ENCODE data around the gene LSAMP. TPM values are rescaled to one million over a fixed set of nuclear protein-coding genes. Genes with fewer than 3 reads are reported as not detected.

LSAMP gene
- total RNA-seq, 1 experiment from 2014 or later: 0.15 TPM

DNA sequence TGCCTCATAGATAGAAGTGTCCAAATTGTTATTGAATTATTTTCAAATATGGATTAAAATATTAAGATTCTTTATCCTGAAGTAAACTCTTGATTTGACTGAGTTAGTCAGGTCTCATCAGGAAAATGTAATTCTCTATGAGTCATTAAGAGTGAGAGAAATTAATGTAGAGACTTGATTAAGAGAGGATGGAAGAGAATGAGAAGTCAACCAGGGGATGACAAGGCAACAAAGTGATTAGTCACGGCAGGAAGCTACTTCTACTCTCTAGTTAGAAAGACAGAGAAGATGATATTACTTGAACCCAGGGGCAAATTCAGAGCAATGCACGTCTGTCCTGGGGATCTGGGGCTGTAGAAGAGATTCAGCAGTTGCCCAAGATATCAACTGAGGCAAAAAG, 202.5 kb downstream of the LSAMP start:
- Histone ChIP-seq H3K79me2 (ENCODE audit: low read length) (no peaks in the 10 kb centered on the region), H3K9me3 (ENCODE audit: low read length) (no peaks in the 10 kb centered on the region), H3F3A (ENCODE audit: low read length, unreplicated experiment) (no peaks in the 10 kb centered on the region), H3K27me3 (ENCODE audit: low read length) (no peaks in the 10 kb centered on the region; the same call in 1 of the 2 replicates), H3K4me1 (ENCODE audit: insufficient read depth, low read length) (no peaks in the 10 kb centered on the region), H3K9me2 (replicated peaks; ENCODE audit: low read length) (no peaks in the 10 kb centered on the region), H3K36me3 (ENCODE audit: low read depth, low read length) (no peaks in the 10 kb centered on the region), H3K9ac (ENCODE audit: low read length) (no peak overlapping the region), H4K20me1 (ENCODE audit: low read length) (no peaks in the 10 kb centered on the region), H3K4me3 (ENCODE audit: low read length) (no peak overlapping the region), H3K4me2 (ENCODE audit: low read length) (no peak overlapping the region), H3K27ac (ENCODE audit: low read length) (no peak overlapping the region), H2AFZ (ENCODE audit: low read length) (no peak overlapping the region)
- CTCF ChIA-PET: no interaction called here
- BruUV-seq (replicated peaks): no TSS peak
- intact Hi-C loops (cut with micrococcal nuclease): no loop called here
- TF ChIP-seq, protein P1, sequence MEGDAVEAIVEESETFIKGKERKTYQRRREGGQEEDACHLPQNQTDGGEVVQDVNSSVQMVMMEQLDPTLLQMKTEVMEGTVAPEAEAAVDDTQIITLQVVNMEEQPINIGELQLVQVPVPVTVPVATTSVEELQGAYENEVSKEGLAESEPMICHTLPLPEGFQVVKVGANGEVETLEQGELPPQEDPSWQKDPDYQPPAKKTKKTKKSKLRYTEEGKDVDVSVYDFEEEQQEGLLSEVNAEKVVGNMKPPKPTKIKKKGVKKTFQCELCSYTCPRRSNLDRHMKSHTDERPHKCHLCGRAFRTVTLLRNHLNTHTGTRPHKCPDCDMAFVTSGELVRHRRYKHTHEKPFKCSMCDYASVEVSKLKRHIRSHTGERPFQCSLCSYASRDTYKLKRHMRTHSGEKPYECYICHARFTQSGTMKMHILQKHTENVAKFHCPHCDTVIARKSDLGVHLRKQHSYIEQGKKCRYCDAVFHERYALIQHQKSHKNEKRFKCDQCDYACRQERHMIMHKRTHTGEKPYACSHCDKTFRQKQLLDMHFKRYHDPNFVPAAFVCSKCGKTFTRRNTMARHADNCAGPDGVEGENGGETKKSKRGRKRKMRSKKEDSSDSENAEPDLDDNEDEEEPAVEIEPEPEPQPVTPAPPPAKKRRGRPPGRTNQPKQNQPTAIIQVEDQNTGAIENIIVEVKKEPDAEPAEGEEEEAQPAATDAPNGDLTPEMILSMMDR (conservative IDR thresholded peaks at IDR 0.05; ENCODE audit: low read depth, low read length): no peak
- TF ChIP-seq EZH2phosphoT487 (IDR thresholded peaks at IDR 0.05; ENCODE audit: borderline replicate concordance, low read length) (no peak), EZH2 (IDR thresholded peaks at IDR 0.05; ENCODE audit: low read length, unreplicated experiment) (no peak)
- ATAC-seq (no peak), DNase-seq (no peak)
- POLR2A ChIA-PET (ENCODE audit: unreplicated experiment): no interaction called here

DNA sequence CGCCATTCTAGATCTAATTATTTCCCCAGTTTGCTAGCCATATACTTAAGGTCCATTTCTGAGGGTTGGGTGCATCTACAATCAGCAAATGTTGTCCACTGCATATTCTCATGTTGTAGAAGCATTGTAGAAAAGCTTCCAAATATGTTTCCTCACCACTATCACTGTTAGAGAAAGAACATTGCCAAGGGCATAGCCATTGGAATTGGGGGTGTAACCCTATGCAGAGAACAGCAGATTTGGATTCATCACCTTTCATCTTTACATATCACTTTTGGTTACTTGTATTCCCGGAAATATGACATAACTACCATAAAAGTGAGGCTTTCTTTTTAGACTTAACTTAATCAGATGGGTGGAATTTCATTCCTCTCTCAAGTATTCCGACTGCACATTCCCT, 203.6 kb downstream of the LSAMP start:
- POLR2A ChIA-PET (ENCODE audit: unreplicated experiment): no interaction called here
- no peaks in the 10 kb centered on the region for H3K9me3 ChIP-seq (ENCODE audit: low read length)
- no TSS peak for BruUV-seq (replicated peaks)

GRCh38 chr3:116240261-116240660, 205.0 kb downstream of the LSAMP start:
- ATAC-seq (no peak), DNase-seq (no peak)
- Histone ChIP-seq H3K36me3 (ENCODE audit: low read depth, low read length) (no peaks in the 10 kb centered on the region), H3K4me3 (ENCODE audit: low read length) (no peak overlapping the region), H4K20me1 (ENCODE audit: low read length) (no peaks in the 10 kb centered on the region), H3K27me3 (ENCODE audit: low read length) (no peaks in the 10 kb centered on the region), H3K27ac (ENCODE audit: low read length) (no peak overlapping the region), H3K79me2 (ENCODE audit: low read length) (no peaks in the 10 kb centered on the region), H2AFZ (ENCODE audit: low read length) (no peak overlapping the region), H3K9me2 (replicated peaks; ENCODE audit: low read length) (no peaks in the 10 kb centered on the region), H3K9me3 (ENCODE audit: low read length) (no peaks in the 10 kb centered on the region), H3K9ac (ENCODE audit: low read length) (no peak overlapping the region), H3K4me1 (ENCODE audit: insufficient read depth, low read length) (no peaks in the 10 kb centered on the region), H3K4me2 (ENCODE audit: low read length) (no peak overlapping the region), H3F3A (ENCODE audit: low read length, unreplicated experiment) (no peaks in the 10 kb centered on the region)
- no TSS peak for BruUV-seq (replicated peaks)
- no peak for TF ChIP-seq EZH2 (IDR thresholded peaks at IDR 0.05; ENCODE audit: low read length, unreplicated experiment)
- TF ChIP-seq EZH2phosphoT487 (IDR thresholded peaks at IDR 0.05; ENCODE audit: borderline replicate concordance, low read length): no peak
- TF ChIP-seq, protein P1 (conservative IDR thresholded peaks at IDR 0.05; ENCODE audit: low read depth, low read length): no peak
- POLR2A ChIA-PET (ENCODE audit: unreplicated experiment): no interaction called here
- intact Hi-C loops (cut with micrococcal nuclease): no loop called here
- CTCF ChIA-PET: no interaction called here

More for the DNA sequence above, 203.6 kb downstream of the LSAMP start:
- Histone ChIP-seq H3K27me3 (ENCODE audit: low read length) (no peaks in the 10 kb centered on the region; the same call in 1 of the 2 replicates), H4K20me1 (ENCODE audit: low read length) (no peaks in the 10 kb centered on the region), H3K9ac (ENCODE audit: low read length) (no peak overlapping the region), H3K36me3 (ENCODE audit: low read depth, low read length) (no peaks in the 10 kb centered on the region), H3K79me2 (ENCODE audit: low read length) (no peaks in the 10 kb centered on the region), H2AFZ (ENCODE audit: low read length) (no peak overlapping the region), H3K9me2 (replicated peaks; ENCODE audit: low read length) (no peaks in the 10 kb centered on the region), H3K4me3 (ENCODE audit: low read length) (no peak overlapping the region), H3K4me1 (ENCODE audit: insufficient read depth, low read length) (no peaks in the 10 kb centered on the region), H3K27ac (ENCODE audit: low read length) (no peak overlapping the region), H3F3A (ENCODE audit: low read length, unreplicated experiment) (no peaks in the 10 kb centered on the region), H3K4me2 (ENCODE audit: low read length) (no peak overlapping the region)
- ATAC-seq (no peak), DNase-seq (no peak)
- no peak for TF ChIP-seq EZH2phosphoT487 (IDR thresholded peaks at IDR 0.05; ENCODE audit: borderline replicate concordance, low read length)
- TF ChIP-seq EZH2 (IDR thresholded peaks at IDR 0.05; ENCODE audit: low read length, unreplicated experiment): no peak
- TF ChIP-seq, protein P1 (conservative IDR thresholded peaks at IDR 0.05; ENCODE audit: low read depth, low read length): no peak
- CTCF ChIA-PET: no interaction called here
- intact Hi-C loops (cut with micrococcal nuclease): no loop called here

Measured in PC-3 (cell line).